Lung (tissue), 12 donors: ENCODE measurements around the gene XYLT1. TPM values are rescaled to one million over a fixed set of nuclear protein-coding genes. Genes with fewer than 3 reads are reported as not detected.

Experiments used
- ATAC-seq: fragments of 200-7000 bp; cut with Tn5 transposase; one replicate; pipeline ENCODE4 v1.9.1; 2020; ENCODE audit warnings: moderate number of reproducible peaks; ENCODE audit not compliant: insufficient read depth, low FRiP score
- DNase-seq, 3 donors: peaks; one replicate each; pipeline ENCODE4 v3.0.0-alpha.2; 2013 to 2017
- H3K27ac ChIP-seq, 2 donors: one replicate each; pipeline ENCODE4 v1.5.1; 2013; ENCODE audit warnings: mild to moderate bottlenecking in 2 of 2, moderate library complexity in 2 of 2, control low read depth in 1 of 2, inconsistent platforms in 1 of 2, low read depth in 1 of 2, low read length in 1 of 2
- H3K27me3 ChIP-seq, 3 donors: one replicate each; pipeline ENCODE4 v1.5.1; 2013; ENCODE audit warnings: low read length in 2 of 3; ENCODE audit not compliant: control insufficient read depth in 3 of 3, insufficient read depth in 3 of 3
- H3K36me3 ChIP-seq, 4 donors: one replicate each; pipeline ENCODE4 v1.5.1; 2013; ENCODE audit warnings: low read length in 4 of 4, mild to moderate bottlenecking in 1 of 4, moderate library complexity in 1 of 4; ENCODE audit not compliant: control insufficient read depth in 4 of 4, insufficient read depth in 4 of 4
- H3K4me1 ChIP-seq, 5 donors: one replicate each; pipeline ENCODE4 v1.5.1; 2013; ENCODE audit warnings: low read length in 5 of 5, mild to moderate bottlenecking in 2 of 5, moderate library complexity in 1 of 5; ENCODE audit not compliant: control insufficient read depth in 5 of 5, insufficient read depth in 5 of 5
- H3K4me3 ChIP-seq: one replicate; pipeline ENCODE4 v1.5.1; 2013; ENCODE audit warnings: mild to moderate bottlenecking, control low read depth, moderate library complexity
- H3K9ac ChIP-seq, 2 donors: one replicate each; pipeline ENCODE4 v1.5.1; 2013; ENCODE audit warnings: low read length in 2 of 2, control low read depth in 1 of 2; ENCODE audit not compliant: insufficient read depth in 1 of 2
- H3K9me3 ChIP-seq, 4 donors: one replicate each; pipeline ENCODE4 v1.5.1; 2013; ENCODE audit warnings: low read length in 3 of 4, mild to moderate bottlenecking in 1 of 4, moderate library complexity in 1 of 4; ENCODE audit not compliant: control insufficient read depth in 4 of 4, insufficient read depth in 3 of 4
- CTCF ChIP-seq: IDR thresholded peaks from 2 replicates; pipeline ENCODE4 v1.5.1; 2012; ENCODE audit warnings: mild to moderate bottlenecking; ENCODE audit errors: control extremely low read depth, extremely low read depth
- WGBS, 2 donors: extraction: QIAGEN DNeasy Blood & Tissue Kit; methylation state at CpG; one replicate each; pipeline ENCODE4 v1.1.7; 2013; 5-methylcytosine and 5-hydroxymethylcytosine counted together
- polyA plus RNA-seq, 2 donors: library from polyadenylated mRNA; stranded (reverse); fragments of 200-250 nt; gene quantifications; one replicate each; pipeline ENCODE4 v1.2.1, GENCODE V29; 2013
- total RNA-seq, 2 donors: library from RNA; depleted of rRNA in 1 of 2; stranded (reverse); fragments of >200 nt in 1 of 2; gene quantifications; one replicate each; pipeline ENCODE4 v1.2.1, GENCODE V29; 2014 to 2021
- donor health status: control.
- donor health status: control.
- donor health status: Bipolar disorder and iron deficiency.
- donor health status: healthy.
- donor health status: DM: yes; HTN: yes; CAD: no.

Gene XYLT1
- total and polyA plus RNA-seq, 4 donors, result 1.4 to 11.5 (median 6.9) TPM

GRCh38 chr16:17353561-17353960 lies 117.2 kb downstream of the XYLT1 start:
- 13 to 55% methylated on average over 3 of the region's 3 CpGs for WGBS, 2 donors
- H3K4me3 ChIP-seq, result no peak overlapping the region
- no peaks in the 10 kb centered on the region for H3K27me3 ChIP-seq
- H3K9me3 ChIP-seq, result no peaks in the 10 kb centered on the region
- no peak for ATAC-seq
- no peaks in the 10 kb centered on the region for H3K36me3 ChIP-seq
- no peak overlapping the region for H3K27ac ChIP-seq
- no peak for DNase-seq
- TF ChIP-seq CTCF, result no peak
- no peak overlapping the region for H3K9ac ChIP-seq
- H3K4me1 ChIP-seq, result peaks cover 0 to 22% (median 11%) of the 10 kb centered on the region in 5 donors

- peaks cover 10 to 22% (median 11%) of the 10 kb centered on the region in 5 donors for H3K4me1 ChIP-seq
- H3K27ac ChIP-seq, result no peak overlapping the region
- DNase-seq (no peak), ATAC-seq (no peak)
- WGBS, 2 donors, result 65 to 71% methylated on average over 6 of the region's 6 CpGs
- no peaks in the 10 kb centered on the region for H3K27me3 ChIP-seq
- no peaks in the 10 kb centered on the region for H3K9me3 ChIP-seq
- no peak overlapping the region for H3K9ac ChIP-seq
- TF ChIP-seq CTCF, result no peak
- H3K4me3 ChIP-seq, result no peak overlapping the region
- no peaks in the 10 kb centered on the region for H3K36me3 ChIP-seq
Measured at GRCh38 chr16:17351441-17352035, 119.2 kb downstream of the XYLT1 start.

- Histone ChIP-seq H3K4me3 (no peak overlapping the region), H3K27me3 (no peaks in the 10 kb centered on the region), H3K36me3 (no peaks in the 10 kb centered on the region), H3K27ac (no peak overlapping the region), H3K9ac (no peak overlapping the region), H3K4me1 (peaks cover 10 to 25% (median 13%) of the 10 kb centered on the region in 5 donors), H3K9me3 (no peaks in the 10 kb centered on the region)
- ATAC-seq (no peak), DNase-seq (no peak)
- TF ChIP-seq CTCF, result no peak
- 47 to 70% methylated on average over 4 of the region's 4 CpGs for WGBS, 2 donors
Measured at GRCh38 chr16:17350207-17350606, 120.6 kb downstream of the XYLT1 start.

- no peaks in the 10 kb centered on the region for H3K27me3 ChIP-seq
- TF ChIP-seq CTCF, result no peak
- no peak overlapping the region for H3K27ac ChIP-seq
- no peak overlapping the region for H3K4me3 ChIP-seq
- no peaks in the 10 kb centered on the region for H3K36me3 ChIP-seq
- DNase-seq (no peak), ATAC-seq (no peak)
- H3K9ac ChIP-seq, result no peak overlapping the region
- no peaks in the 10 kb centered on the region for H3K9me3 ChIP-seq
- 91 to 95% methylated on average over 11 of the region's 11 CpGs for WGBS, 2 donors
- peaks cover 7 to 13% (median 10%) of the 10 kb centered on the region in 5 donors for H3K4me1 ChIP-seq
Measured at GRCh38 chr16:17348826-17349225, 121.9 kb downstream of the XYLT1 start.
